Suprapubic skin (tissue), 4 donors: Measurements from ENCODE around the gene KCNJ9.

ENCODE experiments used
- CTCF ChIP-seq, 2 donors: fragments of 200-600 bp in 1 of 2; fragments of 450-650 bp in 1 of 2; sonication (generic) in 1 of 2; IDR thresholded peaks; one replicate each; pipeline ENCODE4 v1.5.1; 2016 to 2019; ENCODE audit warnings: antibody characterized with exemption in 2 of 2, mild to moderate bottlenecking in 1 of 2, moderate library complexity in 1 of 2
- EP300 ChIP-seq: sonication (generic); formaldehyde crosslinking; IDR thresholded peaks from one replicate; pipeline ENCODE4 v1.6.1; 2017; ENCODE audit warnings: antibody characterized with exemption
- POLR2A ChIP-seq, 2 donors: fragments of 450-650 bp; IDR thresholded peaks; one replicate each; pipeline ENCODE4 v1.6.1; 2017; ENCODE audit warnings: antibody characterized with exemption in 2 of 2, mild to moderate bottlenecking in 2 of 2, moderate library complexity in 2 of 2
- POLR2AphosphoS5 ChIP-seq, 3 donors: sonication (generic); formaldehyde crosslinking; IDR thresholded peaks; one replicate each; pipeline ENCODE4 v1.6.1; 2017; ENCODE audit warnings: antibody characterized with exemption in 3 of 3

GRCh38 chr1:160128636-160129035, 47.3 kb downstream of the KCNJ9 start:
- TF ChIP-seq CTCF (IDR thresholded peaks at IDR 0.05), result no peak
- TF ChIP-seq POLR2A (IDR thresholded peaks at IDR 0.05), result no peak
- no peak for TF ChIP-seq EP300
- TF ChIP-seq POLR2AphosphoS5 (IDR thresholded peaks at IDR 0.05), result no peak
